ENCODE measurements around the gene HSPA8. TPM values are rescaled to one million over a fixed set of nuclear protein-coding genes. Genes with fewer than 3 reads are reported as not detected.

HSPA8 gene
- total RNA-seq, 1 experiment from 2014 or later = 1,301 TPM

GRCh38 chr11:123062892-123063825, 1.2 kb upstream of the HSPA8 start (continued):
- TF ChIP-seq REST (IDR thresholded peaks at IDR 0.05; ENCODE audit: low read depth) = no peak
- TF ChIP-seq ZNF274 (IDR thresholded peaks at IDR 0.05; ENCODE audit: low read depth, low read length) = no peak
- TF ChIP-seq EZH2 (IDR thresholded peaks at IDR 0.05) = no peak
- TF ChIP-seq SP1 (IDR thresholded peaks at IDR 0.05; ENCODE audit: low read depth) = no peak

- H3K27ac ChIP-seq (ENCODE audit: low read depth, low read length) = peak overlapping the region; percentile 98
- peak; percentile 87 for ATAC-seq
- H3K9me2 ChIP-seq (ENCODE audit: insufficient read depth) = no peaks in the 10 kb centered on the region
- DNase-seq (ENCODE audit: low read depth, low spot score) = peak; percentile 97
- BruUV-seq (replicated peaks) = no TSS peak
- RAD21 ChIA-PET (ENCODE audit: low non-redundant PET in 1 of 2, low total read pairs in 2 of 2, uncharacterized antibody in 2 of 2, unreplicated experiment in 2 of 2) = no interaction called here
- H3K4me3 ChIP-seq (replicated peaks in 1 of 2; ENCODE audit: low read depth in 1 of 2, low read length in 2 of 2) = peak overlapping the region; percentile 62 to 97
- no peaks in the 10 kb centered on the region for H3K27me3 ChIP-seq (ENCODE audit: insufficient read depth, low read length)
- POLR2A ChIA-PET = interaction anchor here (0.7 to 1.6 kb wide), 19 partner anchors 9 to 389 kb away, joined by 3 to 20 read pairs (median 5); no protein-coding TSS in a partner anchor
- H2AFZ ChIP-seq (ENCODE audit: low read depth, low read length, poor library complexity, severe bottlenecking) = no peak overlapping the region
- no peaks in the 10 kb centered on the region for H3K9me3 ChIP-seq (ENCODE audit: control insufficient read depth in 1 of 2, insufficient read depth in 1 of 2, low read depth in 1 of 2, low read length in 2 of 2)
- CTCF ChIA-PET = interaction anchor here (1.0 to 1.5 kb wide), 5 partner anchors 8 to 211 kb away, joined by 3 to 13 read pairs (median 5); no protein-coding TSS in a partner anchor
- H3K4me1 ChIP-seq (ENCODE audit: control insufficient read depth in 1 of 2, insufficient read depth in 2 of 2, low read length in 2 of 2) = peaks cover 18 to 28% of the 10 kb centered on the region in 2 experiments
- H3K79me2 ChIP-seq (ENCODE audit: insufficient read depth, low read length) = peaks cover 84% of the 10 kb centered on the region
- peak overlapping the region; percentile 85 for H3K4me2 ChIP-seq (ENCODE audit: low read length)
- intact Hi-C loops (cut with micrococcal nuclease) = no loop called here
- peak overlapping the region; percentile 100 for H3K9ac ChIP-seq (ENCODE audit: low read length)
- peaks cover 23 to 51% of the 10 kb centered on the region in 2 experiments for H3K36me3 ChIP-seq (ENCODE audit: control insufficient read depth in 1 of 2, insufficient read depth in 2 of 2, low read length in 2 of 2)
- peaks cover 39% of the 10 kb centered on the region; the same call in 1 of the 2 replicates for H4K20me1 ChIP-seq (ENCODE audit: insufficient read depth)
- TF ChIP-seq CEBPB (IDR thresholded peaks at IDR 0.05; ENCODE audit: low read depth) = no peak
- no peak for TF ChIP-seq FOSL1 (IDR thresholded peaks at IDR 0.05; ENCODE audit: low read depth)
- no peak for TF ChIP-seq ZNF274 (IDR thresholded peaks at IDR 0.05; ENCODE audit: low read depth, low read length)
- peak; percentile 93 for TF ChIP-seq YY1 (IDR thresholded peaks at IDR 0.05; ENCODE audit: extremely low read depth, insufficient replicate concordance, low read depth, low read length)
- TF ChIP-seq ATF3 (IDR thresholded peaks at IDR 0.05) = no peak
- peak; percentile 41; the same call in 1 of the 2 replicates for TF ChIP-seq SIN3A (IDR thresholded peaks at IDR 0.05; ENCODE audit: low read depth)
- TF ChIP-seq MAX (IDR thresholded peaks at IDR 0.05) = peak; percentile 52
- no peak for TF ChIP-seq CTCF (IDR thresholded peaks at IDR 0.05 in 2 of 3, conservative IDR thresholded peaks at IDR 0.05 in 1 of 3; ENCODE audit: borderline replicate concordance in 1 of 3, insufficient read depth in 1 of 3, low read depth in 2 of 3, low read length in 2 of 3)
- no peak for TF ChIP-seq EZH2phosphoT487 (IDR thresholded peaks at IDR 0.05; ENCODE audit: borderline replicate concordance)
- no peak for TF ChIP-seq RAD21 (IDR thresholded peaks at IDR 0.05; ENCODE audit: low read depth)
- no peak; the same call in 1 of the 2 replicates for TF ChIP-seq SRF (IDR thresholded peaks at IDR 0.05; ENCODE audit: low read depth)
- TF ChIP-seq JUND (IDR thresholded peaks at IDR 0.05) = no peak
- TF ChIP-seq ELF1 (IDR thresholded peaks at IDR 0.05; ENCODE audit: borderline replicate concordance, low read depth) = peak; percentile 80
- TF ChIP-seq TCF7L2 (IDR thresholded peaks at IDR 0.05; ENCODE audit: borderline replicate concordance, extremely low read depth, insufficient read depth, insufficient read length) = peak; percentile 3
Observed at GRCh38 chr11:123062158-123062891, 389 bp upstream of the HSPA8 start.
